ENCODE results near the gene PCNX2.

Gene PCNX2

DNA sequence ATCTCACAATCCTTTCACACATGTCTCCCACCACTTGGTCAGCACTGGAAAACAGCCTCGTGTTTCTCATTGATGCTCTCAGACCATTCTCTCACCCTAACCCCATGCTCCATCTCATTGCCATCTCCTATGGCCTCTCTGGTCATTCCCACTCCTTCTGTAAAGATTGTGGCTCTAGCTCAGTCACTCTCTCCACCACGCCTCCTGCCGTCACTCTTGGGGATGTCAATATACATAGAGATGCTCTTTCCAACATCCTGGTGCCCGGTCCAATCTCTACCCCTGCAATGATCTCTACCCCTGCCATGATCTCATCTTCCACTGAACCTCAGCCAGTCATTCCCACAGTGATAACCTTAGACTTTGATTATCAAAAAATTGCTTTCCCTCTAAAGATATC lies 255.0 kb downstream of the PCNX2 start:
- no peak overlapping the region for H3K4me3 ChIP-seq (ENCODE audit: low read depth, low read length)
- no peak for DNase-seq
- TF ChIP-seq CTCF (IDR thresholded peaks at IDR 0.05; ENCODE audit: low read depth, low read length, missing control alignments) = no peak
- H3K27me3 ChIP-seq (replicated peaks) = no peaks in the 10 kb centered on the region
- H3K36me3 ChIP-seq (replicated peaks) = no peaks in the 10 kb centered on the region
- in situ Hi-C loops (cut with HindIII; ENCODE audit: low pct_ligation_motif_present, low sequenced_read_pairs) = no loop called here
- no peak overlapping the region for H3K27ac ChIP-seq

DNA sequence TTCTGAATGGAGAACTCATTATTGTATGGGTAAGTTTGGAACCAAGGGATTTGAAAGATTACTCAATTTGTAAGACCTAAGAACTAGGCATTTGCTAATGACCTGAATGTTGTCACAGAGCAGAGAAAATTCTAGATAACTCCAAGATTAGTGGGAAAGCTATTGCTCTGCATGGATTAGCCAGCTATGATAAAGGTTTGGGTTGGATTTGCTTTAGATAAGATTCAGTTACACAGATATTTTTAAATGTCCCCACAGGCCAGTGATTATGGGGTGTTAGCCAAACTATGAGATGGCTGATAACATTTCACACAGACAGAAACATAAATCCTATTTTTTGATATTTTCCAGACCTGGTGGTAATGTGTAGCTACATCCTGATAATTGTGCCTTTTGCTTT lies 256.9 kb downstream of the PCNX2 start:
- TF ChIP-seq CTCF (IDR thresholded peaks at IDR 0.05; ENCODE audit: low read depth, low read length, missing control alignments) = no peak

GRCh38 chr1:233037843-233038242 lies 257.7 kb downstream of the PCNX2 start:
- H3K4me3 ChIP-seq (ENCODE audit: low read depth, low read length) = no peak overlapping the region
- in situ Hi-C loops (cut with HindIII; ENCODE audit: low pct_ligation_motif_present, low sequenced_read_pairs) = no loop called here
- no peak for DNase-seq
- TF ChIP-seq CTCF (IDR thresholded peaks at IDR 0.05; ENCODE audit: low read depth, low read length, missing control alignments) = no peak
- H3K36me3 ChIP-seq (replicated peaks) = no peaks in the 10 kb centered on the region
- no peaks in the 10 kb centered on the region for H3K27me3 ChIP-seq (replicated peaks)
- no peak overlapping the region for H3K27ac ChIP-seq

More for the DNA sequence above, 256.9 kb downstream of the PCNX2 start:
- in situ Hi-C loops (cut with HindIII; ENCODE audit: low pct_ligation_motif_present, low sequenced_read_pairs) = no loop called here
- H3K27ac ChIP-seq = no peak overlapping the region
- H3K36me3 ChIP-seq (replicated peaks) = no peaks in the 10 kb centered on the region
- no peak overlapping the region for H3K4me3 ChIP-seq (ENCODE audit: low read depth, low read length)
- no peaks in the 10 kb centered on the region for H3K27me3 ChIP-seq (replicated peaks)
- DNase-seq = no peak

DNA sequence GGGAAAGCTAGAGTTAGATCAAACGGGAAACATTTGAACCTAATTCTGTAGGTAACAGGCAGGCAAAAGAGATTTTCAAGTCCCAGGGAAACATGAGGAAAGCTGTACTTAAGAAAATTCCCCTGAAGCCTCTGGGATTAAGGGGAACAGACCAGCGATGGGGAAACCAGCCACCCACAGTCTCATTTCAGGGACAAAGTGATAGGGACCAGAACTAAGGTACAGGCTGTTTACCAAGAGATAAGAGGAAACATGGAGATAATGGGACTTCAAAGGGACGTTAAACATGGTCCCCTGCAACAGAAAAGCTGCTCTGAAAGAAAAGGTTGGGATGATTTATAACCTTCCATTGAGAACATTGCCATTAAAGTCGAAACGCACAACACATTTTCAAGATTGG lies 260.7 kb downstream of the PCNX2 start:
- TF ChIP-seq CTCF (IDR thresholded peaks at IDR 0.05; ENCODE audit: low read depth, low read length, missing control alignments) = no peak
- no peak overlapping the region for H3K4me3 ChIP-seq (ENCODE audit: low read depth, low read length)
- in situ Hi-C loops (cut with HindIII; ENCODE audit: low pct_ligation_motif_present, low sequenced_read_pairs) = no loop called here
- no peaks in the 10 kb centered on the region for H3K36me3 ChIP-seq (replicated peaks)
- no peaks in the 10 kb centered on the region for H3K27me3 ChIP-seq (replicated peaks)
- no peak for DNase-seq
- H3K27ac ChIP-seq = no peak overlapping the region

- TF ChIP-seq CTCF (IDR thresholded peaks at IDR 0.05; ENCODE audit: low read depth, low read length, missing control alignments) = no peak
- H3K36me3 ChIP-seq (replicated peaks) = no peaks in the 10 kb centered on the region
- no peak for DNase-seq
- no peaks in the 10 kb centered on the region for H3K27me3 ChIP-seq (replicated peaks)
- H3K4me3 ChIP-seq (ENCODE audit: low read depth, low read length) = no peak overlapping the region
- H3K27ac ChIP-seq = no peak overlapping the region
- in situ Hi-C loops (cut with HindIII; ENCODE audit: low pct_ligation_motif_present, low sequenced_read_pairs) = no loop called here
Measured at GRCh38 chr1:233033361-233033760, 262.2 kb downstream of the PCNX2 start.

- no peak for DNase-seq
- no peak for TF ChIP-seq CTCF (IDR thresholded peaks at IDR 0.05; ENCODE audit: low read depth, low read length, missing control alignments)
- Histone ChIP-seq H3K27ac (no peak overlapping the region), H3K36me3 (replicated peaks) (no peaks in the 10 kb centered on the region), H3K4me3 (ENCODE audit: low read depth, low read length) (no peak overlapping the region), H3K27me3 (replicated peaks) (no peaks in the 10 kb centered on the region)
- in situ Hi-C loops (cut with HindIII; ENCODE audit: low pct_ligation_motif_present, low sequenced_read_pairs) = no loop called here
Measured at GRCh38 chr1:233032916-233033315, 262.6 kb downstream of the PCNX2 start.
